Hepatocyte (in vitro differentiated cells): ENCODE measurements around the gene WHRN. TPM values are rescaled to one million over a fixed set of nuclear protein-coding genes. Genes with fewer than 3 reads are reported as not detected.

Source experiments
- DNase-seq: peaks from one replicate; pipeline ENCODE4 v3.0.0-alpha.2; 2016; ENCODE audit warnings: low spot score
- H2AFZ ChIP-seq: fragments of 200-600 bp; sonication (generic); 2 replicates; pipeline ENCODE4 v1.6.0; 2016; ENCODE audit warnings: antibody characterized with exemption, mild to moderate bottlenecking
- H3K27ac ChIP-seq: fragments of 200-600 bp; sonication (generic); 2 replicates; pipeline ENCODE4 v1.5.1; 2016; ENCODE audit warnings: mild to moderate bottlenecking
- H3K27me3 ChIP-seq: fragments of 200-600 bp; sonication (generic); 2 replicates; pipeline ENCODE4 v1.6.1; 2016
- H3K36me3 ChIP-seq: fragments of 200-600 bp; sonication (generic); replicated peaks from 2 replicates; pipeline ENCODE4 v1.5.1; 2016; ENCODE audit warnings: low read depth; ENCODE audit not compliant: insufficient read depth
- H3K4me1 ChIP-seq: fragments of 200-600 bp; sonication (generic); 2 replicates; pipeline ENCODE4 v1.5.1; 2016; ENCODE audit warnings: mild to moderate bottlenecking, moderate library complexity; ENCODE audit not compliant: insufficient read depth
- H3K4me2 ChIP-seq: fragments of 200-600 bp; sonication (generic); 2 replicates; pipeline ENCODE4 v1.6.0; 2016
- H3K4me3 ChIP-seq: fragments of 200-600 bp; sonication (generic); 2 replicates; pipeline ENCODE4 v1.5.1; 2016; ENCODE audit warnings: mild to moderate bottlenecking
- H3K79me2 ChIP-seq: fragments of 200-600 bp; sonication (generic); 2 replicates; pipeline ENCODE4 v1.6.0; 2017; ENCODE audit warnings: mild to moderate bottlenecking
- H3K9me2 ChIP-seq: fragments of 200-600 bp; sonication (generic); replicated peaks from 2 replicates; pipeline ENCODE4 v1.6.0; 2017; ENCODE audit warnings: mild to moderate bottlenecking; ENCODE audit not compliant: insufficient read depth
- H3K9me3 ChIP-seq: fragments of 200-600 bp; sonication (generic); 2 replicates; pipeline ENCODE4 v1.5.1; 2016; ENCODE audit warnings: low read depth, mild to moderate bottlenecking
- H4K20me1 ChIP-seq: fragments of 200-600 bp; sonication (generic); 2 replicates; pipeline ENCODE4 v1.6.0; 2016; ENCODE audit warnings: mild to moderate bottlenecking; ENCODE audit not compliant: insufficient read depth, poor library complexity, severe bottlenecking
- CTCF ChIP-seq: fragments of 200-600 bp; sonication (generic); IDR thresholded peaks from 2 replicates; pipeline ENCODE4 v1.5.1; 2016; ENCODE audit warnings: antibody characterized with exemption, mild to moderate bottlenecking; ENCODE audit not compliant: poor library complexity
- EZH2 ChIP-seq: fragments of 200-600 bp; sonication (generic); IDR thresholded peaks from 2 replicates; pipeline ENCODE4 v1.6.1; 2016; ENCODE audit warnings: antibody characterized with exemption, mild to moderate bottlenecking, borderline replicate concordance
- EZH2phosphoT487 ChIP-seq: fragments of 200-600 bp; sonication (generic); IDR thresholded peaks from one replicate; pipeline ENCODE4 v1.6.1; 2018; ENCODE audit warnings: antibody characterized with exemption, mild to moderate bottlenecking, low read depth, moderate library complexity; ENCODE audit not compliant: unreplicated experiment, severe bottlenecking
- WGBS: methylation state at CpG from one replicate; pipeline ENCODE4 v1.1.6; 2016; ENCODE audit warnings: low lambda C conversion rate; ENCODE audit errors: missing lambda C conversion rate; 5-methylcytosine and 5-hydroxymethylcytosine counted together
- polyA plus RNA-seq: library from polyadenylated mRNA; unstranded; fragments of >200 nt; fragmentation: Nextera tagmentation; extraction: Ambion mirVana; gene quantifications from 2 replicates; pipeline ENCODE4 v1.2.1, GENCODE V29; 2016
- total RNA-seq: library from RNA; depleted of rRNA; stranded (reverse); fragments of >200 nt; gene quantifications from 2 replicates; pipeline ENCODE4 v1.2.3, GENCODE V29; 2014

Gene WHRN
- total and polyA plus RNA-seq, 2 experiments from 2014 or later: 3.2 to 6.6 TPM

GRCh38 chr9:114413861-114414301 lies 91.4 kb downstream of the WHRN start:
- Histone ChIP-seq H3K79me2 (no peaks in the 10 kb centered on the region), H4K20me1 (no peaks in the 10 kb centered on the region), H3K27me3 (no peaks in the 10 kb centered on the region), H3K36me3 (no peaks in the 10 kb centered on the region), H3K4me1 (peaks cover 7% of the 10 kb centered on the region), H3K9me3 (no peaks in the 10 kb centered on the region), H3K27ac (no peak overlapping the region), H3K4me3 (no peak overlapping the region), H3K4me2 (no peak overlapping the region), H3K9me2 (no peaks in the 10 kb centered on the region), H2AFZ (no peak overlapping the region)
- WGBS: 59% methylated on average over 5 of the region's 5 CpGs
- no peak for DNase-seq
- no peak for TF ChIP-seq CTCF
- TF ChIP-seq EZH2phosphoT487: no peak
- no peak for TF ChIP-seq EZH2

DNA sequence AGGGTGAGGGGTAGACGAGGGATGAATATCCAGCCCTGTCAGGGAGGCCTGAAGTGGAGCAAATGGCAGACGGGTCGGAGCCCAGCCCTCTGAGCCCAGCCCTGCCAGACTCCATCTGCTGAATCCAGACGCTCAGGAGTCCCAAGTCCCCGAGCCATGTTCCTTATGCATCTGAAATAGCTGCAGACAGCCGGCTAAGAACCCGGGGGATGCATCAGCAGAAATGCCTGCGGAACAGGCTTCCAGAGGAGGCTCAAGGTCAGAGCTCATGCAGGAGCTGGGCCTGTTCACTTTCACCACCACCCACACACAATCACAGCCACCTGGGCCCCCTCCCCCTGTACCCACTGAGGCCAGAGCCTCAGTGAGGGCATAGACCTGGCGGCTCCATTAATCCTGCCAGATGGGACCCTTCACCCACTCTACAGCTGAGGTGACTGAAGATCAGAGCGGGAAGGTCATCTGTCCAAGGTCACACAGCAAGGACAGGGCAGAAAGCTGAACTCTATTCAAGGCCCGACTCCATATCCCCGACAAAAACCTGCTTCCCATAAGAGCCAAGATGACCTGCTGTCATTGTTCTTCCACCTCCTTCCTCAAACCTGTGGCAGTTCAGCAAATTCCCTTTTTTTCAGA lies 93.1 kb downstream of the WHRN start:
- Histone ChIP-seq H3K79me2 (no peaks in the 10 kb centered on the region), H2AFZ (no peak overlapping the region), H3K4me3 (no peak overlapping the region), H4K20me1 (no peaks in the 10 kb centered on the region), H3K9me2 (no peaks in the 10 kb centered on the region), H3K27ac (no peak overlapping the region), H3K4me1 (peaks cover 3% of the 10 kb centered on the region), H3K27me3 (no peaks in the 10 kb centered on the region), H3K4me2 (no peak overlapping the region), H3K36me3 (no peaks in the 10 kb centered on the region), H3K9me3 (no peaks in the 10 kb centered on the region)
- DNase-seq: no peak
- no peak for TF ChIP-seq CTCF
- TF ChIP-seq EZH2: no peak
- no peak for TF ChIP-seq EZH2phosphoT487
- WGBS: 73% methylated on average over 12 of the region's 12 CpGs

DNA sequence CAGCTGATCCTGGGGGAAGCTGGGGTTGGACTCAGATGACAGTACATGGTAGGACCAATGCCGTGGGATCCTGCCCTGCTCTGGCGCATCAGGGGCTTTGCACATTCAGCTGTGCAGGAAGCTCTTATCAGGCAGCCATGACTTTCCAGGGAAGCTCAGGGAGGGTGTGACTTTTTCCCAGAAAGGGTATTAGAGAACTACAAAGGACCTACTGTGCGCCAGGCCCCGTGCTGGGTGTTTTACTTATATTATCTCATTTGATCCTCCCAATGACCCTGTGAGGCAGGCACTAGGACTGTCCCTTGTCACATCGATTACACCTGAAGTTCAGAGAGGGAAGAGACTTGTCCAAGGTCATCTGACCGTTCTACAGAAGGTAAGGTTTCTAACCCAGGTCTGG lies 93.8 kb downstream of the WHRN start:
- Histone ChIP-seq H4K20me1 (no peaks in the 10 kb centered on the region), H3K9me2 (no peaks in the 10 kb centered on the region), H3K9me3 (no peaks in the 10 kb centered on the region), H3K4me1 (peaks cover 2% of the 10 kb centered on the region), H3K36me3 (no peaks in the 10 kb centered on the region), H3K79me2 (no peaks in the 10 kb centered on the region), H3K27ac (no peak overlapping the region), H3K27me3 (no peaks in the 10 kb centered on the region), H3K4me3 (no peak overlapping the region), H2AFZ (no peak overlapping the region), H3K4me2 (no peak overlapping the region)
- no peak for DNase-seq
- TF ChIP-seq CTCF (no peak), EZH2phosphoT487 (no peak), EZH2 (no peak)
- WGBS: 92% methylated on average over 6 of the region's 6 CpGs
